ENCODE results near the gene ERBB2. TPM values are rescaled to one million over a fixed set of nuclear protein-coding genes. Genes with fewer than 3 reads are reported as not detected.

Gene ERBB2
- total and polyA plus RNA-seq, 2 of the 13 experiments (the other 11 are each of a cell fraction or from before 2014, with no cell fraction given) = 57.7 to 64.1 TPM

- TF ChIP-seq ETV6 (CRISPR knock-in tag; conservative IDR thresholded peaks at IDR 0.05) (0 out of 2 replicates have a peak, but pooled peaks have one; percentile 44), ZNF136 (CRISPR knock-in tag; IDR thresholded peaks at IDR 0.05; ENCODE audit: low read depth) (peak; percentile 78; the same call in 1 of the 2 replicates), TCF12 (IDR thresholded peaks at IDR 0.05) (no peak), TCF12 (CRISPR knock-in tag; IDR thresholded peaks at IDR 0.05) (no peak), ZNF749 (CRISPR knock-in tag; IDR thresholded peaks at IDR 0.05; ENCODE audit: borderline replicate concordance) (no peak), KMT2A (CRISPR knock-in tag; IDR thresholded peaks at IDR 0.05) (peak; percentile 31; the same call in 1 of the 2 replicates), ZBTB40 (IDR thresholded peaks at IDR 0.05) (no peak), ZBTB40 (CRISPR knock-in tag; IDR thresholded peaks at IDR 0.05) (peak; percentile 75; the same call in 1 of the 2 replicates), CSRNP1 (CRISPR knock-in tag; IDR thresholded peaks at IDR 0.05) (no peak), ZNF274 (CRISPR knock-in tag; IDR thresholded peaks at IDR 0.05) (peak; percentile 85; the same call in 1 of the 2 replicates), ZNF333 (CRISPR knock-in tag; IDR thresholded peaks at IDR 0.05; ENCODE audit: borderline replicate concordance) (no peak), CBX1 (IDR thresholded peaks at IDR 0.05; ENCODE audit: low read depth) (peak; percentile 18), SIN3A (IDR thresholded peaks at IDR 0.05; ENCODE audit: borderline replicate concordance, low read depth, low read length) (no peak)
These were observed 28.0 kb upstream of the ERBB2 start (continued) for GRCh38 chr17:39671651-39672521.
